ENCODE measurements around the gene CACNA1G.

CACNA1G gene

DNA sequence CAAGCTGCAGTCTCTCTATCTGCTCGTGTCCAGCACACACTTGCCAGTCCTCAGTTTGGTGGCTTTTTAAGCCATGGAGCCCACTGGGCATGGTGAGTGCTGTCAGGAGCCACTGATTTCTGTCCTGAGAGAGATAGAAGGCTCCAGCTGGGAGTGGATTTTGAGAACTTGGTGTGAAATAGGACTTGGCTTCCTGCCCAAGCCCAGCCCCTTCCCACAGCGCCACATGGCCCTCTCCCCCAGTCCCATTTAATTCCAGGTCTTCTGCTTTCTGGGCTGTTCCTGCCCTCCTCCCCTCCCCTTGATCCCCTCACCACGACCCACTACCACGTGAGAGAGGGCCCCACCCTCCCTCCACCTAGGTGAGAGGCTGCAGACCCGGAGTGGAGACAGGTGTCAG is 59.7 kb downstream of the CACNA1G start:
- H3K27ac ChIP-seq = no peak overlapping the region
- TF ChIP-seq, protein P1, sequence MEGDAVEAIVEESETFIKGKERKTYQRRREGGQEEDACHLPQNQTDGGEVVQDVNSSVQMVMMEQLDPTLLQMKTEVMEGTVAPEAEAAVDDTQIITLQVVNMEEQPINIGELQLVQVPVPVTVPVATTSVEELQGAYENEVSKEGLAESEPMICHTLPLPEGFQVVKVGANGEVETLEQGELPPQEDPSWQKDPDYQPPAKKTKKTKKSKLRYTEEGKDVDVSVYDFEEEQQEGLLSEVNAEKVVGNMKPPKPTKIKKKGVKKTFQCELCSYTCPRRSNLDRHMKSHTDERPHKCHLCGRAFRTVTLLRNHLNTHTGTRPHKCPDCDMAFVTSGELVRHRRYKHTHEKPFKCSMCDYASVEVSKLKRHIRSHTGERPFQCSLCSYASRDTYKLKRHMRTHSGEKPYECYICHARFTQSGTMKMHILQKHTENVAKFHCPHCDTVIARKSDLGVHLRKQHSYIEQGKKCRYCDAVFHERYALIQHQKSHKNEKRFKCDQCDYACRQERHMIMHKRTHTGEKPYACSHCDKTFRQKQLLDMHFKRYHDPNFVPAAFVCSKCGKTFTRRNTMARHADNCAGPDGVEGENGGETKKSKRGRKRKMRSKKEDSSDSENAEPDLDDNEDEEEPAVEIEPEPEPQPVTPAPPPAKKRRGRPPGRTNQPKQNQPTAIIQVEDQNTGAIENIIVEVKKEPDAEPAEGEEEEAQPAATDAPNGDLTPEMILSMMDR (IDR thresholded peaks at IDR 0.05) = no peak
- no peak for TF ChIP-seq ZFX (IDR thresholded peaks at IDR 0.05; ENCODE audit: borderline replicate concordance)

DNA sequence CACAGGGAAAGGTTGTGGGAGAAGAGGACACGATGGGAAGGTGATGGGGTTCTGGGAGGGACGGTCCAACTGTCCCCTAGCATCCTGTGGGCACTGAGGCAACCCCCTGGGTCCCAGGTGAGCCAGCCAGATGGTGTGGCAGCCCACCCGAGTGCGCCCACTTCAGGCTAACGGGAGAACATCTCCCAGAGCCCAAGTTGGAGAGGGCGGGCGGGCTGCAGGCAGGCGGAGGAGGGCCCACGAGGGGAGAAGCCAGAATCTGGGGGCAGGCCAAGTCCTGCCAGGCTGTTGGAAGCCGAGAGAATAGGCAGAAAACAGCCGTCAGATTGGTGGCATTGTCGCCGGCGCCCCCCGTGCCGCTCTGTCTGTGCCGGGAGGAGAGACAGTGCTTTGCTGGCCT is 60.3 kb downstream of the CACNA1G start:
- H3K27ac ChIP-seq = no peak overlapping the region
- TF ChIP-seq ZFX (IDR thresholded peaks at IDR 0.05; ENCODE audit: borderline replicate concordance) = no peak
- TF ChIP-seq, protein P1 (IDR thresholded peaks at IDR 0.05) = peak; percentile 38

DNA sequence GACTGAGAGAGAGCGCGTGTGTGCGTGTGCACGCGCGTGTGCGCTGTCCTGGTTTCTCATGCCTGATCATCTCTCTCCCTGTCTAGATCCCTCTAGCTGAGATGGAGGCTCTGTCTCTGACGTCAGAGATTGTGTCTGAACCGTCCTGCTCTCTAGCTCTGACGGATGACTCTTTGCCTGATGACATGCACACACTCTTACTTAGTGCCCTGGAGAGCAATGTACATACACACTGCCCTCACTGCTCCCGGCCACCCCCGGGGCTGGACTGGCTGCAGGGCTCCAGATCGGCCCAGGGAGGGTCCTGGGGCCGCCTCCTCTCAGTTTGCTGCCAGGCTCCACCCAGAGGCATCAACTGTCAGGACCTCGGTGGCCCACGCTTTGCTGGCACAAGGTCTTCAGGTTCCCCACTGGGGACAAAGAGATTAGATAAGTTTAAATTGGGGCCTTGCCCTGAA is 61.1 kb downstream of the CACNA1G start:
- no peak overlapping the region for H3K27ac ChIP-seq
- TF ChIP-seq, protein P1 (IDR thresholded peaks at IDR 0.05) = no peak

DNA sequence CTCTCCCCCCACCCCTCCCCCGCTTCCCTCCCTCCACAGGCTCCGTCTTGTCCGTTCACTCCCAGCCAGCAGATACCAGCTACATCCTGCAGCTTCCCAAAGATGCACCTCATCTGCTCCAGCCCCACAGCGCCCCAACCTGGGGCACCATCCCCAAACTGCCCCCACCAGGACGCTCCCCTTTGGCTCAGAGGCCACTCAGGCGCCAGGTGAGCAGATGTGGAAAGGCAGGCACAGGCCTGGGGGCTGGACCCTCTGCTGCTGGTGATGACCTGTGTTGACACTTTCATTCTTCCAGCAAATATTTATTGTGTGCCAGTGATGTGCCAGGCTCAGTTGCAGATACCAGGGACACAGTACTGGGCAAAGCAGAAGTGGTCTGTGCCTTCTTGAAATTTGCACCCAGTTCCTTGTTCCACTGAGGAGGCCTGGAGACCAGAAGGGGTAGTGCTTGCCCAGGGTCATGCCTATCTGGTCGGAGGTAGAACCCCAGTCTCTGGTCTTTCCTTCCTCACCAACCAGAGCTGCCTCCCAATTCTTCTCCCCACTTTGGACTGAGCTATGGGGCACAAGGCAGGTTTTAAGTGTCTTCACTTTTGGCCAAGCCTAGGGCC is 63.9 kb downstream of the CACNA1G start:
- H3K27ac ChIP-seq = no peak overlapping the region

DNA sequence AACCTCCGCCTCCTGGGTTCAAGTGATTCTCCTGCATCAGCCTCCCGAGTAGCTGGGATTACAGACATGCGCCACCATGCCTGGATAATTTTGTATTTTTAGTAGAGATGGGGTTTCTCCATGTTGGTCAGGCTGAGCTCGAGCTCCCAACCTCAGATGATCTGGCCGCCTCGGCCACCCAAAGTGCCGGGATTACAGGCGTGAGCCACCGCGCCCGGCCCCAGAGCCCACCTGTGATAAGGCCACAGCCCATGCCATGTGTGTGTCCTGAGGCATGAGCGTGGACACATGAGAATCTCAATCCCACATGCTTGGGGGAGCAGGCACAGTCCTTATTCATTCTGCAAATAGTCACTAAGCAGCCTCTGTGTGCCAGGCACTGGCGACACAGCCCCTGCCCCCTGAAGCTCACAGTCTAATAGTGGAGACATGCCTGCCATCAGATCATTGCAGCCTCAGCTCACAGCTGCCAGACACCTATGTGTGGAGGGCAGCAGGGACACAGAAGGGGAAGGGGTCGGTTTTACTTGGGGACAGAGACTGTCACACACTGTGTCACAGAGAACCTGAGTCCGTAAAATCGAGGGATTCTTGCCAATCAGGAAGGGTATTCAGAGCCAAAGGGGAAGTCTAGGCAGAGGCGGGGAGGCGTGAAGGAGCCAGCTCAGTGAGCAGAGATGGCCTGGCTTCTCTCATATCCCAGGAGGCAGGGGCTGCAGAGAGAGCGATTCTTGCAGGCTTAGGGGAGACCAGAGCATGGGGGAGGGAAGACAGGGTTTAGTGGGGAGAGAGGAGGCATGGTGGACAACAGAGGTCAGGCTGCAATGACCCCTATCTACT is 64.7 kb downstream of the CACNA1G start:
- H3K27ac ChIP-seq = no peak overlapping the region

More for the DNA sequence above, 63.9 kb downstream of the CACNA1G start:
- TF ChIP-seq ZFX (IDR thresholded peaks at IDR 0.05; ENCODE audit: borderline replicate concordance) = no peak
- TF ChIP-seq, protein P1 (IDR thresholded peaks at IDR 0.05) = no peak

DNA sequence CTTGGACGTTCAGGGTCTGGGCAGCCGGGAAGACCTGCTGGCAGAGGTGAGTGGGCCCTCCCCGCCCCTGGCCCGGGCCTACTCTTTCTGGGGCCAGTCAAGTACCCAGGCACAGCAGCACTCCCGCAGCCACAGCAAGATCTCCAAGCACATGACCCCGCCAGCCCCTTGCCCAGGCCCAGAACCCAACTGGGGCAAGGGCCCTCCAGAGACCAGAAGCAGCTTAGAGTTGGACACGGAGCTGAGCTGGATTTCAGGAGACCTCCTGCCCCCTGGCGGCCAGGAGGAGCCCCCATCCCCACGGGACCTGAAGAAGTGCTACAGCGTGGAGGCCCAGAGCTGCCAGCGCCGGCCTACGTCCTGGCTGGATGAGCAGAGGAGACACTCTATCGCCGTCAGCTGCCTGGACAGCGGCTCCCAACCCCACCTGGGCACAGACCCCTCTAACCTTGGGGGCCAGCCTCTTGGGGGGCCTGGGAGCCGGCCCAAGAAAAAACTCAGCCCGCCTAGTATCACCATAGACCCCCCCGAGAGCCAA is 65.6 kb downstream of the CACNA1G start:
- H3K27ac ChIP-seq = no peak overlapping the region
- no peak for TF ChIP-seq ZFX (IDR thresholded peaks at IDR 0.05; ENCODE audit: borderline replicate concordance)
- TF ChIP-seq, protein P1 (IDR thresholded peaks at IDR 0.05) = peak; percentile 80

More for the DNA sequence above, 64.7 kb downstream of the CACNA1G start:
- no peak for TF ChIP-seq ZFX (IDR thresholded peaks at IDR 0.05; ENCODE audit: borderline replicate concordance)
- TF ChIP-seq, protein P1 (IDR thresholded peaks at IDR 0.05) = no peak

All from 22Rv1 (cell line).